GM12891 (cell line): ENCODE results near the gene OPRM1.

Experiments
- POLR2A ChIP-seq: IDR thresholded peaks from 2 replicates; pipeline ENCODE4 v1.6.1; 2011; ENCODE audit warnings: low read depth, low read length, control low read depth
- POLR2AphosphoS5 ChIP-seq: IDR thresholded peaks from 2 replicates; pipeline ENCODE4 v1.6.1; 2011; ENCODE audit warnings: low read depth, low read length, control low read depth
- SPI1 ChIP-seq: IDR thresholded peaks from 2 replicates; pipeline ENCODE4 v1.6.1; 2011; ENCODE audit warnings: low read depth, low read length, control low read depth
- TAF1 ChIP-seq: IDR thresholded peaks from 2 replicates; pipeline ENCODE4 v1.6.1; 2011; ENCODE audit warnings: low read depth, low read length, control low read depth

- TF ChIP-seq POLR2AphosphoS5 (no peak), POLR2A (no peak), TAF1 (no peak), SPI1 (no peak)
These were observed 88.6 kb downstream of the OPRM1 start for GRCh38 chr6:154127657-154128056.
